LoVo (cell line): ENCODE data around the gene RINT1.
"Not testable (repeated sequence)": the region's sequence is repeated elsewhere in the genome, so short reads cannot be mapped to it uniquely, and the experiment has no call there.

Experiments used
- DNase-seq: peaks from one replicate; pipeline ENCODE4 v3.0.0-alpha.2; 2016; ENCODE audit warnings: low spot score

RINT1 gene

GRCh38 chr7:105531792-105532671 is at the start of gene RINT1:
TSS of gene RINT1 (plus strand) at chr7:105532201. CDS start at chr7:105532316, 115 bp downstream.
- peak; percentile 97 for DNase-seq

DNA sequence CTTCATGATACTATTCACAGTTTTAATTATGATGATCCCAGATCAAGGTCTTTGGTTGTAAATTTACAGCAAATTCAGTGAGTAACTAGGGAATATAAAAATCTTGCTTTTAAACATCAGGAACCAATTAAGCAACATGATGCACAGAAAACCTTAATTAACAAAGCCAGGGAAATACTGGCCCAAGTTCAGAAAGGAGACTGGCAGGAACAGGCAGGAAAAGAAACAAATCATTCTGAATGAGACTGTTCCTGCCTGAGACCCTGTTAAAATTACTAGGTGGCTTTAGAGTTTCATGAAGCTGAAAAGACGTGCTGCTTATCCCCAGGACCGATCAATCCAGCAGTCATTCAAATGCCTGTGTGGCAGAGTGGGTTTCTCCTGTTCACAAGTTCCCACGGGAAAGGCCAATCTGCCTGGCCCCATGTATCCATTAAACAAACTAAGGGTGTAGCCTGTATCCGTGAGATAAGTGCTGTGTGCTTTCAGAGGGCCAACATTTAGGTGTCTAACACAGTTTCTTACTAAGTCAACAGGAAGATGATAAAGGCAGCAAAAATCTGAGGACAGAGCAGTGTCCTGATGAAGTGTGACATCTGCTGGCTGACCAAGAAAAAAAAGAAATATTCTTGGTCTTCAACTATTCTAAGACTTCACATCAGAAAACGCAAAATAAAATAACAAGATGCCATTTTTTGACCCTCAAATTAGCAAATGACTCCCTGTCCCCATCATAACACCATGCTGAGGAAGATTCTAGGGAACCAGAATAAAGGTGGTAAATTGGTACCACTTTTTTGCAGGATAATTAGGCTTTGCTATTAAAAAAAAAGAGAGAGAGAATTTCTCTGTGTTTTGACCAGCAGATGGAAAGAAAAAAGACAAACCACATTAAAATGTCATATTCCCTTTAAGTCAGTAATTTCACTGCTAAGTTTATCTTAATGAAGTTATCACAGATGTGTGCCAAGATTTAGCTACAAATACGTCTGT is 44.1 kb upstream of the RINT1 start:
- no peak for DNase-seq

DNA sequence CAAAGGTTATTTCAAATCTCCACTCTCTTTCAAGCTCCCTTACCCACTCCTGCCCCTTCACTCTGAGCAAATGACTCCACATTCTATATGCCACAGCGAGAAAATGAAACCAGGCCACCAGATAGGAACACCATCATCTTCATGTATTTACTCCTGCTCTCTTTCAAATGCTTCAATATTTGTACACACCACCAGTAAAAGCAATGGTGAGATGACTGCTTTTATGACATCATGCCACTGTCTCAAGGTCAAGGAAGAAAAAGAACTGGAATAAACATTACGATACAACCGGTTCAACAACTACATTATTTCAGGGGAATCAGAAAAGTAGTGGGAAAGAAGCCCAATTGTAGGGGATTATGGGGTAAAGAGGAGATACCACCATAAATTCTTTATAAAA is 42.6 kb upstream of the RINT1 start:
- no peak for DNase-seq

DNA sequence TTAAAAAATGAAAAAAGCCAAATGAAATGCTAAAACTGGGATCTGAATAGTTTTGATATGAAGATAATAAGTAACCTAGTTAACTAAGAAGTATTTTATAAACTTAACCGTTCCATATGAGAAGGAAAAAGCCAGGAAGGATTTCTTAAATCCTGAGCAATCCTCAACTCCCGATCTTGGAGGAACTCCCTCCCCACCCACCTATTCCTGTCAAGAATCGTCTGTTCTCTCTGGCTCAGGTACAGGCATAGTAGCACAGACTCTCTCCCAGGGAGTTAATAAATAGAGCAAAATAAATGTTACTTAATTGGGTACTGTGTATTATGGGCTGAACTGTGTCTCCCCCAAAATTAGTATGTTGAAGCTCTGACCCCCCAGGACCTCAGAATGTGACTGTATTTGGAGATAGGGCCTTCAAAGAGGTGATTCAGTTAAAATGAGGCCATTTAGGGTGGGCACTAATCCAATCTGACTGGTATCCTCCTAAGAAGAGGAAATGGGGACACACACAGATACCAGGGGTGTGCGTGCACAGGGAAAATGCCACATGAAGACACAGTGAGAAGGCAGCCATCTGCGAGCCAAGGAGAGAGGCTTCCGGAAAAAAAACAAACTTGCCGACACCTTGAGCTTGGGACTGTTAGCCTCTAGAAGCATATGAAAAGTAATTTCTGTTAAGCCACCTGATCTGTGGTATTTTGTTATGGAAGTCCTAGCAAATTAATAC is 38.6 kb upstream of the RINT1 start:
- DNase-seq, result no peak

GRCh38 chr7:105493923-105494315 is 38.1 kb upstream of the RINT1 start:
- DNase-seq, result no peak

DNA sequence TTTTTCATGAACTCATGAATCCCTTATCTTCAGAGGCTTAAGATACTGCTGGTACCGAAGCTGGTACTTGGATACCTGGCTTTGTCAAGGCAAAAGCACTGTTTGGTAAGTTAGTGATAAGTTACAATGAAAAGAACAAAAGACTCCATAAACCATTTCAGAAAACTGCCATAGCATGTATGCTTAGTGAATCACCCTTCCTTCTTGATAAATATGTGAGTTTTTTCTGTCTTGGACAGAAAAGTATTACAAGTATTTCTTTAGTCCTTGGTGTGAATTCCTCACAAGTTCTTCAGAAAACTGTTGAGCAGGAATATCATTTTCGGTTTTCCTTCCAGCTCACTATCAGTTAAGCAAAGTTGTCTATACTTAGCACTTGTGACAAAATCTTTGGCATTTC is 35.5 kb upstream of the RINT1 start:
- no peak for DNase-seq

DNA sequence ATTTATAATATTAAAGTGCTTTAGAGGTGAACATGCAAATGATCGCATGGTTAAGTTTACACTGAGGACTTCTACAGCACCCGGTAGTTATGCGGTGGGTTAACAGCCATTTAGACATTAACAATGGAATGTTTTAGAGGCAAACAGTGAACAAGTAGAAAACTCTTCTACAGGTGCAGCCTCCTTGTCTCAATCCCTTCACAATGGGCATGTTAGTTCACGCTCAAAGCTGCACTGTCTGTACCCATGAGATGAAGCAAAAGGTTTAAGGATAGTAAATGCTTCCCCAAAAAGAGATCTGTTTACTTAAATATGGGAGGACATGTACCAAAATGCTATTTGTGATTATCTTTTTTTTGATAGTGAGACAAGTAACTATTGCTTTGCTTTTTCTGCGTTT is 35.0 kb upstream of the RINT1 start:
- DNase-seq, result no peak

- DNase-seq, result no peak
Observed at GRCh38 chr7:105502173-105502572, 29.8 kb upstream of the RINT1 start.

- DNase-seq, result no peak
Observed at GRCh38 chr7:105512415-105512814, 19.6 kb upstream of the RINT1 start.

DNA sequence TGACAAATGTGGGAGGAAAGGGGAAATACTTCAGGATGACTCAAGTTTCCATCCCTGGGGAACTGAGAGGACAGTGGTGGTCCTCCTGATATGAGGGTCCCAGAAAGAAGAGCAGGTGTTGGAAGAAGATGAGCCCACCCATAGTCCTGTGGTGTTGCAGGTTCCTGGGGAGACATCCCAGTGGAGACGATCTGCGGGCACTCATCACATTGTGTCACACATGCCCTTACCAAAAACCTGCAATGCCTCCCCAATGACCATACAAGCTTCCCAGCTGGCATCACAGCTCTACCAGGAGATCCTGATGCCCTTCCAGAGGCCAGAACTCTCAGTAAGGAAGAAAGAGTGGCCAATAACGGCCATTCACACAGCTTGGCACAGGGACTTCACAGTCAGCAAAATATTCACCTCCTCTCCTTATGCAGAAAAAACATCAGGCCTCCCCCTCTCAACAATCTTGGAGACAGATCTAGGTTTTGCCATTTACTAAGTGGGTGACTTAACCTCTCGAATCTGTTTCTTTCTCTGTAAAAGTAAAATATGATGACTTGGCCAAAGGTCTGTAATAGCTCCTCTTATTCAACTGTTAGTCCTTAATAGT is 19.0 kb upstream of the RINT1 start:
- no peak for DNase-seq

GRCh38 chr7:105515610-105516009 is 16.4 kb upstream of the RINT1 start:
- DNase-seq, result not testable (repeated sequence)

DNA sequence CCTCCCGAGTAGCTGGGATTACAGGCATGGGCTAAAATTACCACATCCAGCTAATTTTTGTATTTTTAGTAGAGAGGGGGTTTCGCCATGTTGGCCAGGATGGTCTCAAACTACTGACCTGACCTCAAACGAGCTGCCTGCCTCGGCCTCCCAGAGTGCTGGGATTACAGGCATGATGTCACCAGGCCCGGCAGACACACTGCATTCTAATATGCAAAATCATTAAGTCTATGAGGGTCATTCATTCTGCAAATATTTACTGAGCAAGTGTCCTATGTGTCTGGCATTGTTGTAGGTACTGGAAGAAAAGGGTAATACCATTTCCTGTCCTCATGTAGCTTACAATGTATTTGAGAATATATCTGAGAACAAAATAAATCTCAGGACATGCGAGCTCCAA is 12.6 kb upstream of the RINT1 start:
- no peak for DNase-seq

GRCh38 chr7:105520620-105521019 is 11.4 kb upstream of the RINT1 start:
- not testable (repeated sequence) for DNase-seq

DNA sequence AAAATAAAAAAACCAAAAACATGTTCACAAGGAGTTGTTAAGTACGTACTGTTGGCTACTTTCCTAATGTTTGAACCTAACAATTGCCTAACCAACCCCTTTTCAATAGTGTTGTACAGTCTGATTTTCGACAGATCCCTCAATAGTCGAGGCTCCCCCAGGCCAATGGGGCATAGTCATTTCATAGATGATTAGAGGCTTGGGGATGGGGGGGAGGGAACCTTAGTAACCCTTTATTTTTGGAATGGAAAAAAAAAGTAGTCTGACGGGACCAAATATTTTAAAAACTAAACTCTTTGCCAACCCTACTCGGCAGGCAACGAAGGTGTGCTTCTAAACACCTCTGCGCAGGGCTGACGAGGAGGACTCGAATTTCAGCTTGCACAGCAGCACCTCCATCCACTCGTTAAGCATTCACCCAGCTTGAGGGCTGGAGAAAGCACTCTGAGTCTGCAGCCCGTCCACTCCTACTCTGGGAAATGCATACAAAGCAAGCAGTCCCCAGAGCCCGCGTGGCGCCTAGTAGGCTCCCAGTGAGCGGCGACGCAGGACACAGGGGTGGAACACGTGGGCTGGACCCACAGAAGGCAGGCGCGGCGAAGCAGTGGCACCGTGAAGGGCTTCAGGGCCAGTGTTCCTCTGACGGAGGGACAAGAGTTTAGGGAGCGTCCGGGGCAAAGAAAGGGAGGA is 10.8 kb upstream of the RINT1 start:
- DNase-seq, result peak; percentile 50

GRCh38 chr7:105521717-105522463 is 10.1 kb upstream of the RINT1 start, which contains the start of gene PUS7:
TSS of gene PUS7 (minus strand) at chr7:105522271. CDS start at chr7:105508512, 13,759 bp downstream.
- peak; percentile 96 for DNase-seq

DNA sequence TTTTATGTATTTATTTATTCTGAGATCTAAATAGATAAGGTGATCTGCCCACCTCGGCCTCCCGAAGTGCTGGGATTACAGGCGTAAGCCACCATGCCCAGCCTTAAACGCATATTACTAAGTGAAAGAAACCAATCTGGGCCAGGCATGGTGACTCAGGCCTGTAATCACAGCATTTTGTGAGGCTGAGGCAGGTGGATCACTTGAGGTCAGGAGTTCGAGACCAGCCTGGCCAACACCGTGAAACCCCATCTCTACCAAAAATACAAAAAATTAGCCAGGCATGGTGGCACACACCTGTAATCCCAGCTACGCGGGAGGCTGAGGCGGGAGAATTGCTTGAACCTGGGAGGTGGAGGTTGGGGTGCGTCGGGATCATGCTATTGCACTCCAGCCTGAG is 7.6 kb upstream of the RINT1 start:
- not testable (repeated sequence) for DNase-seq

GRCh38 chr7:105524840-105525239 is 7.2 kb upstream of the RINT1 start:
- DNase-seq, result no peak

- DNase-seq, result not testable (repeated sequence)
Observed at GRCh38 chr7:105527737-105528136, 4.3 kb upstream of the RINT1 start.

GRCh38 chr7:105530126-105530525 is 1.9 kb upstream of the RINT1 start:
- no peak for DNase-seq

- DNase-seq, result no peak
Observed at GRCh38 chr7:105530546-105530945, 1.5 kb upstream of the RINT1 start.
